CD4-positive, alpha-beta T cell treated with Interleukin-4 for 1 hour (primary cell): ENCODE data around the gene CNTN6.

ENCODE experiments used
- DNase-seq, 2 donors: peaks; one replicate each; pipeline ENCODE4 v3.0.0-alpha.2; 2020 to 2022

Gene CNTN6

GRCh38 chr3:1183320-1184048 lies 90.7 kb downstream of the CNTN6 start:
- DNase-seq, result no peak

GRCh38 chr3:1190569-1190968 lies 97.7 kb downstream of the CNTN6 start:
- DNase-seq, result no peak

- no peak for DNase-seq
These were observed 98.2 kb downstream of the CNTN6 start for GRCh38 chr3:1191026-1191425.

DNA sequence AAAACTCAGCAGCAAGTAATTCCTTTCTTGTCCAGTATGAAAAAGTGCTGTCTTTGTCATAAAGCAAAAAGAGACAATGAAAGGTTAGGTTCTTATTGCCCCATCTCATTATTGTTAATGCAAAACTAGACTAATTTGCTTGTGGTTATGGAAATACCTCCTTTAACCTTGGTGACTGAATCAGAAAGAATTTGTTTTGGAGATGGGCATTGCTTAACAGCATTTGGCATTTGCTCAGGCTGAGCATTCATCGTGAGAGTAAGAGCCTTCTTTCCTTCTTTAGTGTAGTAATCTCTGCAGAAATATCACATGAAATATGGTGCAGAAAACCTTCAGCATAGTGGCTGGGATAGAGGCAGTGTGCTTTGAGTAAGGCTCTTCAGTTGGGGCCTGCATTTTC lies 103.1 kb downstream of the CNTN6 start:
- DNase-seq, result no peak

DNA sequence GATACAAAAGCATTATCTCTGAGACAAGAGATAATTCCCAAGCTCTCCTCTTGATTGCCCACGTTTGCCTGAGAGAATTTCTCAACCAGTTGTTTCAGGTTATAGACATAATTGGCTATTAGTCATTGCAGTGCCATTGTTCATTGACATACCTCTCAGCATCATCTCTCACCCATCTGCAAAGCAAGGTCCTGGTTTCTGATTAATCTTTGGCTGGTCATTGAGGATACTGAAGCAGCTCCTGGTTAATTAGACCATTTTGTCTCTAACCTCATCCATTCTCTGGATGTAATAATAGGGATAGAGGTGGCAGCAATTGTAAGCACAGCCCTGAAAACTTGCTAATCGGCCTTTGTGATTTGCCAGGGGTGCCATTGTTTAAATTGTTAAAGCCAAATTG lies 104.2 kb downstream of the CNTN6 start:
- DNase-seq, result no peak

- DNase-seq, result no peak
These were observed 107.5 kb downstream of the CNTN6 start for GRCh38 chr3:1200371-1200770.

DNA sequence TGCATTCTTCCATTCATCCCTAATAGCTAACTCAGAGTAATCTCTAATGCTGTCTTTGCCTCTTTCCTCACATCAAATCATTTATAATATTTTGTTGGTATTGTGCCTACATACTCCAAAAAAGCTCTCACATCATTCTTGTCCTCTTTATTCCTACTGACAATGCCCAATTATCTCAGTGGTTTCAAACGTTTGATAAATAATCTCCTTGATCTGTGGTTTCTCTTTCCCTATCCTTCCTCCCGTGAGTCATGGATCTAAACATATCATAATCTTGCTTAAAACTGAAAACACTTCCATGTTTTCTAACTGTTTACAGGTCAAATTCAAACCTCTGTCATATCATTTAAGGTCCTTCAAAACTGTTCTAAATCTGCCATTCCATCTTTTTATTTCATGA lies 115.1 kb downstream of the CNTN6 start:
- no peak for DNase-seq

- DNase-seq, result no peak
These were observed 122.1 kb downstream of the CNTN6 start for GRCh38 chr3:1214933-1215332.

GRCh38 chr3:1216856-1217255 lies 124.0 kb downstream of the CNTN6 start:
- DNase-seq, result no peak

DNA sequence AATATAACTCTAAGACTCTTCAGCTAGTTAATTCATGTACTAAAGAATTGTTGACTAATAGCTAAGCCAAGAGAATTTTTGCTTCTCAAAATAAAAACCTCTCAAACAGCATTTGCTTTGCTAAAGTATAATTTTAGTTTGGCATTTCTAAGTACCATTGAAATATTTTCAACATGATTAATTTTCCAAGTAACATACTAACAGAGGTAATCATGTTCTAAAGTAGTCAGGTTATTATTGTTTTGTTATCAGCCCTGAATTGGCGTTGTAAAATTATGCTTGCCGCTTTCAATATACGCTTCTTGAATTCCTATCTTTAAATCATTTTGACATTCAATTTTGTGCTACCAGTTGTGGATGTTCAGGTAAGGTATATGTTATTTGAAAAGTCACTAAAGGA lies 134.3 kb downstream of the CNTN6 start:
- DNase-seq, result no peak

GRCh38 chr3:1228289-1228688 lies 135.5 kb downstream of the CNTN6 start:
- DNase-seq, result no peak

GRCh38 chr3:1230920-1231319 lies 138.1 kb downstream of the CNTN6 start:
- no peak for DNase-seq

DNA sequence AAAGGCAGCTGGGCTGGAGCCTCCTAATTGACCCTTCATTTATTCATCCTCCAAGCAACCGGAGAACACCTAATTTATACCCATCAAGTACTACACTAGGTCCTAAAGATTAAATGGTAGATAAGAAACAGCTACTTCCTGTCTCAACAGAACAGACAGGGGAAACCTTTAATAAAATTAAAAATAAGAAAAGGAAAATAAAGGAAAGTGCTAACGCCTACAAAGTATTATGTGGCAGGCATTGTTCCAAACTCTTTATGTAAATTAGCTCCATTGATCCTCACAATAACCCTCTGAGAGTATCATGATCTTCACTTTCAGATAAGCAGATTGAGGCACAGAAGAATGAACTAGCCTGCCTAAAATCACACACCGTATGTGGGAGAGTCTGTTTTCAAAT lies 139.5 kb downstream of the CNTN6 start:
- no peak for DNase-seq

DNA sequence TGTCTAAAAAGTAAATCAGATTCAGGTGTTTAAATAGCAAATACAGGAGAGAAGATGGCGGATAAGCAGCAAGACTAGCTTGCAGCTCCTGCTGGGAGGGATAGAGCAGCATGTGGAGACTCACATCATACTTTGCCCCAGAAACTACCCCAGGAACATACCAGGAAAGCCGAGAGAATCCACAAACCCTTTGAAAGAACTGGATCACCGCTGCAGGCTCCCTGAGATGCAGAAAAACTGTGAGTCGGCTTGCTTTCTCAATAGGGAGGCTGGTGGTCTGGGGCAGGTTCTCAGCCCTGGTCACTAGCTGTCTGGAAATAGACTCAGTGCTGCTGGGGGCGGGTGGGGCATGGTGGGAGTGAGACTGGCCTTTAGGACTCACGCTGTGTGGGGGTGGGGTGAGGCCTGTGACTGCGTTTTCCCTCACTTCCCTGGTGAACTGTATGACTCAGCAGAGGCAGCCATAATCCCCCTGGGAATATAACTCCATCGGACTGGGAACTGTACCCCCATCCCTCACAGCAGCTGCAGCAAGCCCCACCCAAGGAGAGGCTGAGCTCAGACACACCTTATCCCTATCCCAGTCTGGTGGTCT lies 142.8 kb downstream of the CNTN6 start:
- DNase-seq, result no peak

DNA sequence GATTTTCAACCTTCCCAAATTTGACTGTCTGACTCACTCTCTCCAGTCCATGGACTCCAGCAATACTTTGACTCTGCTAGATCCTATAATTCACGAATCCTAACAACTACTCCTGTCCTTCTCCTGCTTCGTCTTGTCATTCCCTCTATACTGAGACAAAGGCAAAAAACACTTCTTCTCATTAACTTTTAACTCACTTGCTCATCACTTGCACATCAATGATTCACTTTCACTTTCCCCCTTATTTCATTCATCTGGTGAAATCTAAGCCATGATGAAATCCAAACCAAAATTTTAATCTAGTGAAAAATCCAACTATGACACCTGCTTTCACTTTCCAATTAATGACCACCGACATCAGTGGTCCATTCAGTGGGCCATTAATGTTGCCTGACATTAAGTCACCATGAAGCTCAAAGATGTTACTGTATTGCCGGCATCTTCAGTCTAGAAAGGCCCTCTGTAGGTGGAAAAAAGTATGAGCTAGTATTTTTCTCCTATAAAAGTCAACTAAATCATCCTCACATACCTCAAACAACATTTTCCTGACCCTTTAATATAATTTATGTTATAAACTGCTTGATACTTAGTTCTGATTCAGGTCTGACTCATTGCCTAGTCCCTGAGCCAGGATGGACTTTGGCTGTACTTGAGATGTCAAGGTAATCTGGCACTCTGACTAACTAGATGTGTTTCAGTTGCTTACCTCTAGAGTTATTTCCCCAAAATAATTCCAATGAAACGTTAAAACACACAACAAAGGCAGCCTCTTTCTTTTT lies 158.6 kb downstream of the CNTN6 start:
- no peak for DNase-seq

GRCh38 chr3:1252061-1252430 lies 159.2 kb downstream of the CNTN6 start:
- no peak for DNase-seq

GRCh38 chr3:1262246-1262645 lies 169.4 kb downstream of the CNTN6 start:
- DNase-seq, result no peak

DNA sequence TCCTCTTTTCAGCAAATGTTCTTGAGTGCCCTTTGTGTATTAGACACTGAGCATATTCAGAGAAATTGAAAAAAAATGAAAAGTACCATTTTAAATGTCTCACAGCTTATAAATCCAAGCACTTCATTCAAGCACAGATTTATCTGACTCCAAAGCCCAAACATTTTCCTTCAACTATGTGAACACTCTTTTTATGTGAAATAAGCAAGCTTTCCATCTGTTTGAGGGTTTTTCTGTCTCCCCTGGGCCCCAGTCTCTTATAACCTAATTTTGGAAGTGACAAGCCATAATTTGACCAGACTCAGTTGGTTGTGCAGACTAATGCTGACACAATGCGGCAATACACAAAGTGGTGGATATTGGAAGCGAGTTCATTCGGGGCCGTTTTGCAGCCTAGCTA lies 170.3 kb downstream of the CNTN6 start:
- DNase-seq, result no peak

DNA sequence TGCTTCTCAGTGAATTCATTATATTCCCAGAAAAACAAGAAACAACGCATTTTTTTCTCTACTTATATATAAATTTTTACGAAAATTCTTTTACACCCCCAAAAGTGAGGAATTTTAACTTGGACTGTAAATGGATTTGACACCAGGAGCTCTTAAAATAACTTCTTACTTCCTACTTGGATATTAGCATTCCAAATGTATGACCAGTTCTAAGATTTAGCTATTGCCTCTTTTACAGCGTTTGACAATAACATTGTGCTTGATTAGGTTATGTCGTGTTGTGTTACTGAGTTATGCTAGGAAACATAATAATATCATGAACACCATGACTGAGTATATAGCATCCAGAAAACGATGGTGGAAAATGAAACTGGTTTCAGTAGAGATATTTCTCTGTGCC lies 177.0 kb downstream of the CNTN6 start:
- no peak for DNase-seq

GRCh38 chr3:1272546-1273265 lies 179.9 kb downstream of the CNTN6 start:
- no peak for DNase-seq

GRCh38 chr3:1275495-1275894 lies 182.7 kb downstream of the CNTN6 start:
- DNase-seq, result no peak

DNA sequence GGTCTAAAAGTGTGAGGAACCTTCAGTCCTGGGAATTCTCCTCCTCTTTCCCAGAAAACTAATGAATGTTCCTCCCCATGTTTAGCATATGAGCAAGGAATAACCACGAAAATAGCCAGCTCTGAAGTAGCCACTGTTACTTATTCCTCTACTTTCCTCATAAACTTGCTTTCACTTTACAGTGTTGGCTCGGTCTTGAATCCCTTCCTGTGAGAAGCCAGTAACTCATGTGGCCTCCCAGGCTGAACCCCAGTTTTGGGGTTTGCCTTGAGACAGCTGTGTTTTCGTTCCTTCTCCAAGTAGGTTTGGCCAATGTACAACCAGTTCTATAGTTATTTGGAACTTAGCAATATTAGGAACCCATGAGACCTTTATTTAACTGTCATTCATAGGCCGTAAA lies 195.0 kb downstream of the CNTN6 start:
- no peak for DNase-seq

DNA sequence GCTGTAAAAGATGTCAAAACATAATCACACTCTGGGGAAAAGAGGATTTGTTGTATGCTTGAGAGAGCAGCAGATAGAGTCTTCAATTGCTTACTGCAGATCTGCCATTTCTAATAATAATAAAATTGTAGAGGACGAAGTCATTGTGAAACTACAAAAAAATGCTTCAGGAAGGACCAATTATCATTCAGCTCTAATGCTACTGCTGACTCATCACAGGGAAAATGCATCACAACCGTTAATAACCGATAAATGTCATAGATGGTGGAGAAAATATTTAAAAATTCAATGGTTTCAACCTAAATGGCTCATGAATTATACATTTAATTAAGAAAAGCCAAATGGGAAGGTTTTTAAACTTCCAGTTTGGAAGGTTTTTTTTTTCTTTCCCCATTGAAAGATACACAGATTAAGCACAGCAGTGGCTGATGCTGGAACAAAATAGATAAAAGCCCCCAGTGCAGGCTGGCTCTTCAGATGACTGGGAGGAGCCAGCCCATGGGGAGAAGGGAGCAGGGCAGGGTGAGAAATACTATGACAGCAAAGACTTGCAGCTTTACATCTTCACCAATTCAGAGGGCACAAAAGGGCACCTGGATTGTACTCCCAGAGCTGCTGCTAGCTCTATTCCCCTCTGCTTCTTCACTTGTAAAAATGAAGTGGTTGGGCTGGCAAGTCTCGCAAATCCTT lies 196.1 kb downstream of the CNTN6 start:
- no peak for DNase-seq
